NCI-H526 treated with DMSO at 0.1 percent for 48 hours (cell line): ENCODE data around the gene MIDN.

Source experiments
- DNase-seq: peaks from one replicate; lab custom pipeline; 2025; lab: John Stamatoyannopoulos, UW

Gene MIDN

GRCh38 chr19:1283207-1283916, 35.0 kb downstream of the MIDN start:
- DNase-seq, result no peak

- no peak for DNase-seq
Measured at GRCh38 chr19:1283917-1284292, 35.5 kb downstream of the MIDN start.

- no peak for DNase-seq
Measured at GRCh38 chr19:1284293-1284978, 36.1 kb downstream of the MIDN start.

- no peak for DNase-seq
Measured at GRCh38 chr19:1284979-1285736, 36.8 kb downstream of the MIDN start.

GRCh38 chr19:1285737-1286360, 37.5 kb downstream of the MIDN start, which contains the start of gene EFNA2:
Gene EFNA2, plus strand, starts transcription at chr19:1285873. Its CDS starts 296 bp downstream, at chr19:1286169.
- no peak for DNase-seq

GRCh38 chr19:1286487-1287353, 38.3 kb downstream of the MIDN start:
- no peak for DNase-seq

GRCh38 chr19:1287354-1288225, 39.2 kb downstream of the MIDN start:
- DNase-seq, result no peak

- no peak for DNase-seq
Measured at GRCh38 chr19:1288226-1288612, 39.8 kb downstream of the MIDN start.

- DNase-seq, result no peak
Measured at GRCh38 chr19:1288833-1289685, 40.7 kb downstream of the MIDN start.

GRCh38 chr19:1289686-1290025, 41.3 kb downstream of the MIDN start:
- DNase-seq, result no peak

GRCh38 chr19:1290196-1290702, 41.9 kb downstream of the MIDN start:
- no peak for DNase-seq

- DNase-seq, result no peak
Measured at GRCh38 chr19:1290703-1291651, 42.6 kb downstream of the MIDN start.

GRCh38 chr19:1291761-1292418, 43.5 kb downstream of the MIDN start:
- no peak for DNase-seq

GRCh38 chr19:1292419-1293151, 44.2 kb downstream of the MIDN start:
- no peak for DNase-seq

GRCh38 chr19:1293782-1294604, 45.6 kb downstream of the MIDN start:
- no peak for DNase-seq

GRCh38 chr19:1294688-1295087, 46.3 kb downstream of the MIDN start:
- DNase-seq, result no peak
